ENCODE data around the gene RIPPLY3. TPM values are rescaled to one million over a fixed set of nuclear protein-coding genes. Genes with fewer than 3 reads are reported as not detected.

The RIPPLY3 gene
- total and polyA plus RNA-seq, 2 donors (not counting 1 experiment from before 2014, with no cell fraction given) = 0.03 TPM; not detected in 1

DNA sequence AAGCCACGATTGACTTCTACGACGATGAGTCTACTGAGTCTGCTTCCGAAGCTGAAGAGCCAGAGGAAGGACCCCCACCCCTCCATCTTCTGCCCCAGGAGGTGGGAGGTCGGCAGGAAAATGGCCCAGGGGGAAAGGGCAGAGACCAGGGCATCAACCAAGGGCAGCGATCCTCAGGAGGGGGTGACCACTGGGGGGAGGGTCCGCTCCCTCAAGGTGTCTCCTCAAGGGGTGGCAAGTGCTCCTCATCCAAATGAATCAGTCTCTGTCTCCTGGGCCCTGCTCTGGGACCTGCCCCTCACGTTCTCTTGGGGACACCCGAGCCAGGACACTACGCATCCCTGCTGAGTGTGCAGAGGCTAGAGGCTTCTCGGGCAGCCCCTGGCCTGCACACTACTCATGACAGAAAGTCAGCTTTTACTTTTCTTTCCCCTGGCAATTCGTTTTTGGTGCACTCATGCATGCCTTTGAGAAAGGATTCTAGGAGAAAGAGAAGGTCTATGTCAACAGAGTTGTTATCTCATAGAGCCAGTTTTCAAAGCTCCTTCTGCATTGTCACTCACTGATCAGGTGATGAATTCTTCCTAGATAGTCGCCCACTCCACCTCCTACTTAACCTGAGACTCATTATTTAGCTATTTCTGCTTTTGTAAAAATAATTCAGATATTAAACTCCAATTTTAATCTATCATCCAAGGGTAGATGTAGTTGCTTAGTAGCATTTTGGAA lies 11.6 kb downstream of the RIPPLY3 start:
- Histone ChIP-seq H3K27ac (ENCODE audit: insufficient read depth, low read length) (no peak overlapping the region), H2AFZ (ENCODE audit: low read length) (no peak overlapping the region), H3K4me1 (ENCODE audit: control insufficient read depth, extremely low read depth, insufficient read depth, low read length) (no peaks in the 10 kb centered on the region), H3K9ac (ENCODE audit: insufficient read depth, low read length) (no peak overlapping the region), H3K4me3 (replicated peaks in 1 of 4; ENCODE audit: control extremely low read depth in 1 of 4, insufficient read depth in 1 of 4, low read depth in 3 of 4, low read length in 4 of 4) (no peak overlapping the region), H3K9me3 (ENCODE audit: control insufficient read depth, insufficient read depth, low read depth, low read length) (no peaks in the 10 kb centered on the region), H3K27me3 (ENCODE audit: control insufficient read depth, insufficient read depth, low read length) (no peaks in the 10 kb centered on the region), H3K36me3 (ENCODE audit: control insufficient read depth, insufficient read depth, low read length) (no peaks in the 10 kb centered on the region), H3K4me2 (ENCODE audit: extremely low read depth, insufficient read depth, low read length) (no peak overlapping the region), H3K79me2 (ENCODE audit: control insufficient read depth, insufficient read depth, low read length) (no peaks in the 10 kb centered on the region), H4K20me1 (ENCODE audit: control insufficient read depth, extremely low read depth, insufficient read depth, low read length) (no peaks in the 10 kb centered on the region)
- no peak for DNase-seq (ENCODE audit: low read depth in 2 of 2)
- TF ChIP-seq, protein P1, sequence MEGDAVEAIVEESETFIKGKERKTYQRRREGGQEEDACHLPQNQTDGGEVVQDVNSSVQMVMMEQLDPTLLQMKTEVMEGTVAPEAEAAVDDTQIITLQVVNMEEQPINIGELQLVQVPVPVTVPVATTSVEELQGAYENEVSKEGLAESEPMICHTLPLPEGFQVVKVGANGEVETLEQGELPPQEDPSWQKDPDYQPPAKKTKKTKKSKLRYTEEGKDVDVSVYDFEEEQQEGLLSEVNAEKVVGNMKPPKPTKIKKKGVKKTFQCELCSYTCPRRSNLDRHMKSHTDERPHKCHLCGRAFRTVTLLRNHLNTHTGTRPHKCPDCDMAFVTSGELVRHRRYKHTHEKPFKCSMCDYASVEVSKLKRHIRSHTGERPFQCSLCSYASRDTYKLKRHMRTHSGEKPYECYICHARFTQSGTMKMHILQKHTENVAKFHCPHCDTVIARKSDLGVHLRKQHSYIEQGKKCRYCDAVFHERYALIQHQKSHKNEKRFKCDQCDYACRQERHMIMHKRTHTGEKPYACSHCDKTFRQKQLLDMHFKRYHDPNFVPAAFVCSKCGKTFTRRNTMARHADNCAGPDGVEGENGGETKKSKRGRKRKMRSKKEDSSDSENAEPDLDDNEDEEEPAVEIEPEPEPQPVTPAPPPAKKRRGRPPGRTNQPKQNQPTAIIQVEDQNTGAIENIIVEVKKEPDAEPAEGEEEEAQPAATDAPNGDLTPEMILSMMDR (conservative IDR thresholded peaks at IDR 0.05 in 1 of 2, IDR thresholded peaks at IDR 0.05 in 1 of 2; ENCODE audit: low read depth in 1 of 2, low read length in 2 of 2) = no peak
- TF ChIP-seq EZH2 (IDR thresholded peaks at IDR 0.05; ENCODE audit: low read length, missing control alignments) = no peak

DNA sequence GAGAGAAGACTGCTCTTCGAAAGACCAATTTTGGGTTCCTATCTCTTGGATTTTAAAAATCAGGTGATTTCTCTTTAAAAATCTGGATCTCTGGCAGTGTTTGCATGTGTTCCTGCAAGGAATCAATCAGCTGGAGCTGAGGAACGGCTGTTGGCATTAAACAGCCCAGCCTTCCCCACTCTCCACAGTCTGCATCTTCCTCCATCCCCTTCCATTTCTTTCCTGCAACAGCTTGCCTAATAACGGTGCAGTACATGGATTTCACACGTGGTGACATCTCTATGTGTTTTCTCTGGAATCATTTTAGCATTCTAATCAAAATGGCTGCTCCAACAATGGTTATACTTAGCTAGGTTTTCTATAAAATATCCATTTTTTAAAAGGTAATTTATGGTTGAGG lies 20.0 kb downstream of the RIPPLY3 start:
- TF ChIP-seq EZH2 (IDR thresholded peaks at IDR 0.05; ENCODE audit: low read length, missing control alignments) = no peak
- TF ChIP-seq, protein P1 (conservative IDR thresholded peaks at IDR 0.05 in 1 of 2, IDR thresholded peaks at IDR 0.05 in 1 of 2; ENCODE audit: low read depth in 1 of 2, low read length in 2 of 2) = no peak
- no peaks in the 10 kb centered on the region for H4K20me1 ChIP-seq (ENCODE audit: control insufficient read depth, extremely low read depth, insufficient read depth, low read length)
- DNase-seq (ENCODE audit: low read depth in 2 of 2) = no peak
- no peak overlapping the region for H2AFZ ChIP-seq (ENCODE audit: low read length)
- H3K4me1 ChIP-seq (ENCODE audit: control insufficient read depth, extremely low read depth, insufficient read depth, low read length) = no peaks in the 10 kb centered on the region
- H3K79me2 ChIP-seq (ENCODE audit: control insufficient read depth, insufficient read depth, low read length) = no peaks in the 10 kb centered on the region
- H3K4me2 ChIP-seq (ENCODE audit: extremely low read depth, insufficient read depth, low read length) = no peak overlapping the region
- H3K4me3 ChIP-seq (replicated peaks in 1 of 4; ENCODE audit: control extremely low read depth in 1 of 4, insufficient read depth in 1 of 4, low read depth in 3 of 4, low read length in 4 of 4) = no peak overlapping the region
- H3K36me3 ChIP-seq (ENCODE audit: control insufficient read depth, insufficient read depth, low read length) = no peaks in the 10 kb centered on the region
- no peaks in the 10 kb centered on the region for H3K9me3 ChIP-seq (ENCODE audit: control insufficient read depth, insufficient read depth, low read depth, low read length)
- peaks cover 2% of the 10 kb centered on the region for H3K27me3 ChIP-seq (ENCODE audit: control insufficient read depth, insufficient read depth, low read length)
- H3K27ac ChIP-seq (ENCODE audit: insufficient read depth, low read length) = no peak overlapping the region
- H3K9ac ChIP-seq (ENCODE audit: insufficient read depth, low read length) = no peak overlapping the region

DNA sequence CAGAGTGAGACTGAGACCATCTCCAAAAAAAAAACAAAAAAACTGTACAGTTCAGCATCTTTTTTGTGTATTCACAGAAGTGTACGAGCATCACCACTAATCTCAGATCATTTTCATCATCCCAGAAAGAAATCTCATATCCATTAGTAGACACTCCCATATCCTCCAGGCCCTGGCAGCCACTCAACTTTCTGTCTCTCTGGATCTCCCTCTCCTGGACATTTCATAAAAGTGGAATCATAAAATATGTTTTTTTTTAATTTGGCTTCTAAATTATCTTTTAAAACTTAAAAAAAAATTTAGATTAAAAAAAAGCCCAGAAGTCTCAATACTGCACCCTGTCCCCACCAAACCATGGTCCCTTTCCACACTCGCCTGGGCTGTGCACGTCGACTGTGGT lies 22.1 kb downstream of the RIPPLY3 start:
- no peaks in the 10 kb centered on the region for H3K36me3 ChIP-seq (ENCODE audit: control insufficient read depth, insufficient read depth, low read length)
- H2AFZ ChIP-seq (ENCODE audit: low read length) = no peak overlapping the region
- no peaks in the 10 kb centered on the region for H3K9me3 ChIP-seq (ENCODE audit: control insufficient read depth, insufficient read depth, low read depth, low read length)
- no peaks in the 10 kb centered on the region for H4K20me1 ChIP-seq (ENCODE audit: control insufficient read depth, extremely low read depth, insufficient read depth, low read length)
- DNase-seq (ENCODE audit: low read depth in 2 of 2) = peak in 1 of 2 donors; percentile 26
- H3K4me3 ChIP-seq (replicated peaks in 1 of 4; ENCODE audit: control extremely low read depth in 1 of 4, insufficient read depth in 1 of 4, low read depth in 3 of 4, low read length in 4 of 4) = no peak overlapping the region
- H3K27me3 ChIP-seq (ENCODE audit: control insufficient read depth, insufficient read depth, low read length) = peaks cover 2% of the 10 kb centered on the region
- no peak for TF ChIP-seq EZH2 (IDR thresholded peaks at IDR 0.05; ENCODE audit: low read length, missing control alignments)
- TF ChIP-seq, protein P1 (conservative IDR thresholded peaks at IDR 0.05 in 1 of 2, IDR thresholded peaks at IDR 0.05 in 1 of 2; ENCODE audit: low read depth in 1 of 2, low read length in 2 of 2) = no peak
- no peak overlapping the region for H3K9ac ChIP-seq (ENCODE audit: insufficient read depth, low read length)
- no peak overlapping the region for H3K27ac ChIP-seq (ENCODE audit: insufficient read depth, low read length)
- H3K4me2 ChIP-seq (ENCODE audit: extremely low read depth, insufficient read depth, low read length) = no peak overlapping the region
- no peaks in the 10 kb centered on the region for H3K79me2 ChIP-seq (ENCODE audit: control insufficient read depth, insufficient read depth, low read length)
- H3K4me1 ChIP-seq (ENCODE audit: control insufficient read depth, extremely low read depth, insufficient read depth, low read length) = no peaks in the 10 kb centered on the region
